NCI-H226 (cell line): ENCODE data around the gene EXOC3L1.

Experiments
- DNase-seq: peaks from one replicate; pipeline ENCODE4 v3.0.0-alpha.2; 2015

The EXOC3L1 gene

DNA sequence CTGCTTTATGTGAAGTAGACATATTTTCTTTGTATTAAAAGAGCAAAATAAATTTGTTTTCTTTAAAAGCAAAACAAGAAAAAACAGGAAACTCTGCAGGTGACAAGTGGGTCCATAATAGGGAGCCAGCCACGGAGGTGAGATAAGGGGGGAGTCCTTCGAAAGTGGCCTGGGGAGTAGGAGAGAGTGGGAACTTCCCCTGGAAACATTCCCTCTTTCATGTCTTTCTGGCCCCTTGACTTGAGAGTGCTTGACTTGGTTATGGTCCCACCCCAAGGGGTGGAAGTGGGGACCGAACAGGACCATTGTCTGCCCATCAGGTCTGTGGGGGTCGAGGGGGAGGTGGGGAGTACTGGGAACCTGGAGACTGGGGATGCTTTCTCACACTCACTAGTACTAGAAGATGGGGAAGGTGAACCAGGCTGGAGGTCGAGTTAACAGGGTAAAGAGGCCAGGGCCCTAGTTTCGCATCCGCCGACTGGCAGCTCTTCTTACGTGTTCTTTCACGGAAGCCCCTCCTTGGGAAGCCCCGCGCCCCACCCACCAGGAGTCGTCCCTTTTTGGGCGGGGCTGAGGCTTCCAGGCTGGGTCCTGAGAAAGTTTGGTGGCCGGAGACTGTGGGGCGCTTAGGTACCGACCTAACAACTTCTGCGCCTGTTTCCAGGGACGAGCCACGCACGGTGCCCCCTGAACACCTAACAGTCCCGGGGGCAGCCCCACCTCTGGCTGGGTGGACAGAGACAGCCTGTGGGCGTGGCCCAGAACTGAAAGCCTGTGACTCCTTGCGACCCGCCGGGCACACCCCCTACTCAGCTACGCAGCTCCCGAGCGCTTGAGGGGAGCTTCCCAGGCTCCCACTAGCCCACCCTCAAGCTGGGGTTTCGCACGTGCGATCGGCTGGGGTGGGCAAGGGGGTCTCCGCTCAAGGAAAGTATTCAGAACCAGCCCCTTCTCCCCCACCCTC lies 31.0 kb downstream of the EXOC3L1 start:
- DNase-seq: no peak

DNA sequence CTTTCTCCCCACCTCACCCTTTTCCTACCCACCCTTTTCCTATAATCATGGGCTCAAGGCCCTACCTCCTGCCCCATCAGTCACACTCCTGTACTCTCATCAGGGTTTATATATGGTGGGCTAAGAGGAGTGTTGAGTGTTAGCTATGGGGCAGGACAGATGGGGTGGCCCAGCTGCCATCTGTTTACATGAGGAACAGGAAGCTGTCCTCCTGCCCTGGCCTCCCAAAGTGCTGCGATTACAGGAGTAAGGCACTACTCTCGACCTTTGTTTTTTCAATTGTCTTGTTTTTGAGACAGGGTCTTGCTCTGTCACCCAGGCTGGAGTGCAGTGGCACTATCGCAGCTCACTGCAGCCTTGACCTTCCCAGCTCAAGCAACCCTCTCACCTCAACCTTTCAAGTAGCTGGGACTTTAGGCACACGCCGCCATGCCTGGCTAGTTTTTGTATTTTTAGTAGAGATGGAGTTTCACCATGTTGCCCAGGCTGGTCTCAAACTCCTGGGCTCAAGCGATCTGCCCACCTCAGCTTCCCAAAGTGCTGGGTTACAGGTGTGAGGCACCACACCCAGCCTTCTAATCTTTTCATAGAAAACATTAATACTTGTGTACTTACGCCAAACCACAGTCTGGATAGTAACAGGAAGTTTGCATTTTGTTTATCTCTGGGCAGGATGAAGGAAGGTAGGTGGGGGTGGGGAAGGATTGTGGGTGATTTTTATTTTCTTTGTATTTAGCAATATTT lies 31.9 kb downstream of the EXOC3L1 start:
- no peak for DNase-seq

DNA sequence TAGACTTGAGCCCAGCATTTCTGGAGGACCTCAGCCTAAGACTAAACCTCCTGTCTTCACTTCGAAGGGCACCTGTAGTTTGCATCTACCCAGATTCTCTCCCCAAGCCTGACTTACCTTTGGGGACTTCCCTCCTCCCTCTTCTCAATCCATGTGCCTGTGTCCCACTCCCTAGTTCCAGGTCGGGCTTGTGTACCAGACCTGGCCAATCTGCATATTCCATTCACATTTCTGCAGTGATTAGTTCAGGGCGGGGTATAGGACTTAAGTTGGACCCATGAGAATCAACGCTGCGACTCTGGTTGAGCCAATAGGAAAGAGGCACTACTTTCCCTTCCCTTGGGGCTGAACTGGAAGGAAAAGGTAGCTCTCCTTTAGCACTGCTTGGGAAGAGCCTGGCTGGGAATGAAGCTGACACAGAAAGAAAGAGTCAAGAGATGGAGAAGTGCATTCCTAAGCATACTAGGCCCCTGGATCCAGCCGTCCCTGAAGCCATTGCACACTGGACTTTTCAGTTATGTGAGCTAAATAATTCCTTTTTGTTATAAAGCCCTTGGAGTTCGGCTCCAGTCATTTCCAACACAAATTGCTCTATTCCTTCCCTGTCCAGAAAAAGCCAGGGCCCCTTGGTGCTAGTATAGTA lies 32.7 kb downstream of the EXOC3L1 start:
- DNase-seq: no peak

DNA sequence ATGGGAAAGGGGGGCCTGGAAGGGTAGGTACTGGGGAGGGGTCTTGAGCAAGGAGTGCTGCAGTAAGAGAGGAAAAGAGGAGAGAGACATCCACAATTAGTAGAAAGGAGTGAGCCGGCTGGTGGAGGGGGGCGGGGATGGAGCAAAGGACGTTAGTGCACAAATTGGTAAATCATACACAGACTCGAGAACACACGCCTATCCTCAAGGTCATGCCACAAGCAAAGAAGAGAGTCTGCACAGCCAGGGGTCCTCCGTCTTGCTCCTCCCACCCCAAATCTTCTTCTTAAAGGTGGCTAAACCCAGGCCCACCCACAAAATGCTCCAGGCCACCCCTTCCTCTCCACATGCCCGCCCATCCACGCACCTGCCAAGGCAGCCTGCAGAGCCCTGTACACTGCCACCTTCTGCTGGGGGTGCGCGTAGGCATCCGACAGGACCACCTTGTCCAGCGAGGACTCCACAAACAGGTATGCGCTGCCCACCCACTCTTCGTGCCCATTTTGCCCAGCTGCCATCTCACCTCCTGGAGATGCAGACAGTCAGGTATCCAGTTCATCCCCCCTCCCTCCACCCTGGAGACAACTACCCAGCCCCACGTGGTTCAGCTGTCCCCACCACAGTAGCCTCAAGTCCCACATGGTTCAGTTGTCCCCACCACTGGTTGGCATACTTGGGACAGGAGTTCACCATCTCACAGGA lies 33.6 kb downstream of the EXOC3L1 start:
- DNase-seq: no peak

DNA sequence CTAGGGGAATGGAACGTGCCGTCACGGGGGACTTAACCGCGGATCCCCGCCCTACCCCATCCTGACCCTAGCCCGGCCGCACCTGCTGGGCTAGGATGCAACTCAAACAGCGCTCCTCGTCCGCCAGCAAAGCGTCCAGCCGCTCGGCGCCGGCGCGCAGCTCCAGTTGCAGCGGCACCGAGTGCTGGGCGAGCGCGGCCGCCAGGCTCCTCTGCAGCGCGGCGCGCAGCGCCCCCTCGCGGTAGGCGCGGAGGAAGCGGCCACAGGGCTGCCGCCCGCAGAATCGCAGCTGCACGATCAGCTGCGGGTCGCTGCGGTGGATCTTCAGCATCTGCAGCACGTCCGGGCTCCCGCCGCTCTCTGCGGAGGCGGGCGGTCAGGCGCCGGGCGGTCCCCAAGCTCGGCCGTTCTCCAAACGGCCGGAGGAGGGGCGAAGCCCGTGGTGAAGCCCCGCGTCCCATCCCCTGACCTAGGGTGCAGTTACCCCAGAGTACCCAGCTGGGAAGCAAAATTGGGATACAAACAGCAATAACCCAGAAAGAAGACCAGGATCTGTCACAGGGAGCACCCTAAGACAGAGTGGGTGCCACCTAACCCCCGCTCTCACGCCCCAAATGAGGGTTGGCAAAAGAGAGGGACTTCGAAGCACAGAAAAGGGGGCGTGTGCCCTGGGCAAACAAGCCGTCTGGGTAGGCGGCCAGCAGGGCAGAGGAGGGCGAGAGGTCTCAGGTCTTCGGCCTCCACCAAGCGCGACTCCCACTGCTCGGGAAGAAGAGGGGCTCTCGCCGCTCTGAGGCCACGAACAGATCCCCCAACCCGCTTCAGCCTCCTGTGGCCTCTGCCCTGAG lies 34.4 kb downstream of the EXOC3L1 start:
- peak; percentile 51 for DNase-seq

DNA sequence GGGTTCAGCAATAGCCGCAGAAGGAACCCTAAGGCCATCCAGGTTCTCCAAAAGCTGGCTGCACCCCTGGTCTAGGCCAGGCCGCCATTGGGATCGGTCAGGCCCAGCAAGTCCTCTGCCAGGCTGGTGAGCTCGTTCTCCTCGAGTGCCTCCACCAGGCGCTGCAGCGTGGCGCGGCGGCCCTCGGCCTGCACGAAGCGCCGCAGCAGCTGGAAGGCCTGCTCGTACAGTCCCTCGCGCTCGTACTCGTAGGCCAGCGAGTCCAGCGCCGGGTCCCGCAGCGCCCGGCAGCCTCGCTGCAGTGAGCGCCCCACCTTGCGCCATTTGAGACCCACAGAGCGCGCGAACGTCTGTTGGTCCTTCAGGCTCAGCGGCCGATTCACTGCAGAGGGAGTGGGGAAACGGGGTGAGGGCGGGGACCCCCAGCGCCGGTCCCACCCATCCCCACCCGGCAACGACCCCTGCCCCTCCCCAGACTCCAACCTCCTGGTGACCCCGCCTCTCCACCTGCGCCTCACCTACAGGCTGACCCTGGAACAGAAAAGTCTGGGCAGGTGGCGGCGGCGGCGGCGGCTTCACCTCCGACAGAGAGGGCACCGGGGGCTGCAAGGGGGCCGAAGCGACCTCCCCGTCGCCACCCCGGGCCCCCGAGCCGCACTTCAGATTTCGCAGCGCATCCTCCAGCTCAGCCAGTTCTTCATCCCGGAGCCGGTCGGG lies 35.2 kb downstream of the EXOC3L1 start:
- DNase-seq: no peak

DNA sequence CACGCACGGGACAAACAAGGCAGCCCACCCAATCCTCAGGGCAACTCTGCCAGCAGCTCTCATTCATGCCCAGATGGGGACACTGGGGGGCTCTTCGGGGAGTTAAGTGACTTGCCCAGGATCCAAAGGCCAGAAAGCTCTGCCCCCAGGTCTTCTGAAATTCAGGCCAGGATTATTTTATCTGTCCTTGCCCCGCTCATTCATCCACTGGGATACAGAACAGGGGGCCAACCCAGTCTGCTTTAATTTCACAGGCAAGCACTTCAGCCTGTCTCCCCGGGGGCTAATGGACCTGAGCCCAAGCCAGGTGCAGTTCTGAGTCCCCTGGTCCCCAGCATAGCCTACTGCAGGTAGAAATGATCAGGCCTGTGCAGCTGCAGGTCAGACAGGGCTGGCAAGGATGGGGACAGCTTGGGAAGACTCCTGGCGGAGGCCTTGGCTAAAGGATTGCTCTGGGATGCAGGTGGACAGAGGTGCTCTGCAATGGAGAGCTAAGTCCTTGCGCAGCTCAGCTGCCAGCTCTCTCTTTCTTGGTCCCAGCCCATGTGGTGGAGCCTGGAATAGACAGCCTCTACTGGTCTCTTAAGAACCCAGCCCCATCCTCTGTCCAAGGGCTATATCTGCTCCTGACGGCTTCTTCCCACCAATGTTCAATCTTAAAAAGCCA lies 38.4 kb downstream of the EXOC3L1 start:
- no peak for DNase-seq

DNA sequence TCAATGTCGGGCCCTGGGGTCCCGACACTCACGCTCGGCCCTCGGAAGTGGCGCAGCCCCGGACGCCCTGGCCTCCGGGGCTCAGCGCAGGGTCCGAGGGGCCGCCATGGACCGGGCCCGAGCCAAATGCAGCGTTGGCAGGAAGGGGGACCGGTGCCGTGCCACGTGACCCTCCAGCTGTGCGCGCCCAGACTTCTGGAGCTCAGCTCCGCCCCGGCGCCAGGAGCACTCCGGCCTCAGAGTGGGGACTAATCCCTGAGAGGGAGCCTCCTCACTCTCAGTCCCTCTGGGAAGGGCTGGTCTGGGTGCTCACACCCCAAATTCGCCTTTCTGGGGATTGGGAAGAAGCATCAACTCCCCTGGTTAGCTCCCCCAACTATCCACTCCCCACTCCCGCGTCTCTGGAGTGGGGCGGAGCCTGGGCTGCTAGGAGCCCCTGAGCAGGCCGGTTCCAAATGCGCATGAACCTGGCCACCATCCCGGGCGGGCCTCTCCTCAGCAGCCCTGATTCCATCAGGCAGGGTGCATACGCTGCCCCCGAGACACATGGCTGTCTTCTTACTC lies 39.0 kb downstream of the EXOC3L1 start, which contains the start of gene B3GNT9:
B3GNT9 (minus strand) TSS at position 166 of the 564 bp plus-strand sequence. CDS start 513 bp downstream, outside the sequence.
- DNase-seq: peak; percentile 78

DNA sequence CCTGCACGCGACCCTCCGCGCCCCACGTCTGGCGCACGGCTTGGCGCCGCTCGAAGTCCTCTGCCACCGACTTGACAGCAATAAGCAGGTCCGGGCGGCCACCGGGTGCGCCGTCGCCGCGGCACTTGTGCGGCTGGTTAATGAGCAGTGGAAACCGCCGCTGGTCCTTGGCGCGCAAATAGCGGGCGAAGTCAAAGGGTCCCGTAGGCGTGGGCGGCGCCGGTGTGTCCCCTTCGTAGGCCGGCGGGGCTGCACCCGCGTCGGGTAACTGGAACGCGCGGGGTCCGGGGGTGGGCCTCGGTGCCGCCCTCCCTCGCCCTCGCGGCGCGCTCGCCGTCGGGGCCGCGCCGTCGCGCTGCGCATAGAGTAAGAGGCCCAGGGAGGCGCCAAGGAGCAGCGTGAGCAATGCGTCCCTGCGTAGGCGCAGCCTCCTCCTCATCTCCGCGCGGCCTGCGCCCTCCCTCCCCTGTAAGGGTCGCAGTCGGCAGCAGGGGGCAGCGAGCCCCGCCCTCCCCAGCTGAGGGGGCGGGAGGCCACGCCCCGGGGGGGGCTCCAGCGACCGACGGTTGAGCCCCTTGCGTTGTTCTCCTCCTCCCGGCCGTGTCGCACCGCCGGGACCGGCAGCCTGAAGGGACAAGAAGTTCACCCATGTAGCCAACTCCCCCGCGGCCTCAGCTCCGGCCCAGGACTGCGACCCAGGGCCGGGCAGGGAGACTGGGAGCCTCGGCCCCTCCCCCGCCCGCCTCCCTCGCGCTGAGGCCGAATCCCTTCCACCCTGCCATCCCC lies 39.7 kb downstream of the EXOC3L1 start:
- DNase-seq: no peak

DNA sequence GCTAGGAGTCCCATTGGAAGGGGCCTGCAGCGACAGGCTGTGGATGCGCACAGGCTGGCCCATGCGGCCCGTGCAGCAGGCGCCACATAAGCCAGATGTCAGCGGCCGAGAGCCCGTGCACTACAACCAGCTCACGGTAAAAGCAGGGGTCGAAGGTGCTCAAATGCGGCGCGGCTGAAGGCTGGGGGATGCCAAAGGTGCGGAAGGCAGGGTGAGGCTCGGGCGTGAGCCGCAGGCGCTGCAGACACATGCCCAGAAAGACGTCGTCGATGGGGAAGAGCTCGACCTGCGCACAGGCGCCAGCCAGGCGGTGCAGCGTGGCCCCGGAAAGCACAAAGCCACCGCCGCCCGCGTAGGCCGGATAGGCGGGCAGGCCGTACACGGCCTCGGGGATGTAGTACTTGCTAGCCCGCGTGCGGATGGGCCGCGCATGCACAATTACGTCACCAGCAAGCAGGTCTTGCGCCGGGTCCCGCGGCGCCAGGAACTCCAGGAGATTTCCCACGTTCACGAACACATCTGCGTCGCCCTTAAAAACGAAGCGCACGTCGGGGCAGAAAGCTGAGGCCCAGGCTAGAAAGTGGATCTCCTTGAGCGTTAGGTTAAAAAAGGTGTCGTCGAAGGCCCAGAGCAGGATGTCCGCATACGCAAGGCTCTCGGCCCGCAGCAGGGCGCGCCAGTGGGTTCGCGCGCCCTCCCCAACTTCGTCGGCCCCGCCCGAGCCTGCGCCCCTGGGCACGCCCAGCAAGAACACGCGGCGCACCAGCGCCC lies 40.5 kb downstream of the EXOC3L1 start:
- DNase-seq: no peak

DNA sequence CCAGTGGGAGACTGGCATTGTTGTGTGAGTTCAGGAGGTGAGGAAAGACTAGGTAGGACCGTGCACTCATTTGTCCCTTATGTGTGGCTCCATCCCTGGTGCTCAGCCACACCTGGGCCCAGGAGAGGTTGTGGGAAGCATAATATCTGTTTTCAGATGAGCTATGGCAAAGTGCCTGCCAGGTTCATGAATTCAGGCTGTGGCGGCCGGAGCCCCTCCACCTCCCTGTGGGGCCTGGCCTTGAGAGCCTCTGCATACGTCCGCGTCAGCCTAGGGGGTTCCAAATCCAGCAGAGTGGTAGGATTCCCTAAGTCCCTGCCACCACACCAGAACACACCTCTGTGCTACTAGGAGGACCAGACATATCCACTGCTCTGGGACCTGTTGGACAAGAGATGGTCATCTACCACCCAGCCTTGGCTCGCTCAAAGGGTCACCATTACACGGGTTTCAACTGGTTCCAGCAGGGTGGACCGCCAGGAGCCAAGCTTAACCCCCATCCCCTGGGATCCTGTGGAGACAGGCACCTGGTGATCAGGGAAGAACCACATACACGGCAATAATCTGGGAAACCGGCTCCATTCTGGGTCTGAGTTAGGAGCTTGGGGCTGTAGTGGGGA lies 41.2 kb downstream of the EXOC3L1 start:
- no peak for DNase-seq

DNA sequence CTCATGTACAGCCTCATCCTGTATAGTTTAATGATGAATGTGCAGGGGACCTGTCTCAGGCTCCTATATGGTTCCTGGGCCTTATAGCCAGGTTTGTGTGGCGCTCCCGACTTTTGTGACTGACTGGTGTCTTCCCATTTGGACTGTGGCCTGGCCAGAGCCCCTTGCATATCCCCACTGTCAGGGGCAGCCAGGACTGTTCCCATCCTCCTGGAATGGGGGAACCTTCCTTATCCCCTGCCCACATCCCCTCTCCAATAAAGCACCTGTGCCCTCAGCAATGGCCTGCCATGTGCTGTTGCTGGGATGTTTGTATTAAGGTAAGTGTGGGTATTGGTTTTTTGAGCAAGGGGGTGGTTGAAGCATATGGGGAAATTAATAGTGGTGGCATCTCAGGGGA lies 41.7 kb downstream of the EXOC3L1 start:
- DNase-seq: no peak

DNA sequence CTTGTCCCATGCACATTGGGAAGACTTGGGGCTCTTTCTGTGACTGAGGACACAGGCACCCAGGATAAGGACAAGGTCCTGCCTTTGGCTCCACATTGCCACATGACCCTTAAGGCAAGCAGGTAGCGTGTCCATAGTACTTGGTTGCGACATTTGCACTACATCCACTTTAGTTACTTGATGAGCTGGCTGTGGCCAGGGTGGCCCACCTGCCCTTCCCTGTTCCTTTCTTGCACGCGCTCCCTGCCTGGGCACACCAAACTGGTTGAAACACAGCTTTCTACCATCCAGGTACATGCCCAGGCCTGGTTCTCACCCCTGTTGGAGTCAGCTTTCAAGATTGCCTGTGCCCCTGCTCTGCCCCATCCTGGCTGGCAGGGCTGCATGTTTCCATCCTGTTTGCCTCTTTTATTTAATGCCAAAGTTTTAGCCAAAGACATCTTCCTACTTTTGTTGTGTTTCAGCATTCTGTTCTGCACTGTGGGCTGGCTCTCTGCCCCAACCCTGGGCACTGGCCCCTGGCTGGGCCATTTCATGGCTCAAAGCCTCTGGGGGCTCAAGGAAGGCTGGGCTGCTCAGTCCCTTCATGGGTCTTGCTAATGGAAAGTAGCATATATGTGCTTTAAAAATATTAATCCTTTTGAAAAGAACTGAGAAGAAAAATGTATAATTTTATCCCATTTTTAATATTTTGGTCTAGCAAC lies 42.3 kb downstream of the EXOC3L1 start:
- no peak for DNase-seq

DNA sequence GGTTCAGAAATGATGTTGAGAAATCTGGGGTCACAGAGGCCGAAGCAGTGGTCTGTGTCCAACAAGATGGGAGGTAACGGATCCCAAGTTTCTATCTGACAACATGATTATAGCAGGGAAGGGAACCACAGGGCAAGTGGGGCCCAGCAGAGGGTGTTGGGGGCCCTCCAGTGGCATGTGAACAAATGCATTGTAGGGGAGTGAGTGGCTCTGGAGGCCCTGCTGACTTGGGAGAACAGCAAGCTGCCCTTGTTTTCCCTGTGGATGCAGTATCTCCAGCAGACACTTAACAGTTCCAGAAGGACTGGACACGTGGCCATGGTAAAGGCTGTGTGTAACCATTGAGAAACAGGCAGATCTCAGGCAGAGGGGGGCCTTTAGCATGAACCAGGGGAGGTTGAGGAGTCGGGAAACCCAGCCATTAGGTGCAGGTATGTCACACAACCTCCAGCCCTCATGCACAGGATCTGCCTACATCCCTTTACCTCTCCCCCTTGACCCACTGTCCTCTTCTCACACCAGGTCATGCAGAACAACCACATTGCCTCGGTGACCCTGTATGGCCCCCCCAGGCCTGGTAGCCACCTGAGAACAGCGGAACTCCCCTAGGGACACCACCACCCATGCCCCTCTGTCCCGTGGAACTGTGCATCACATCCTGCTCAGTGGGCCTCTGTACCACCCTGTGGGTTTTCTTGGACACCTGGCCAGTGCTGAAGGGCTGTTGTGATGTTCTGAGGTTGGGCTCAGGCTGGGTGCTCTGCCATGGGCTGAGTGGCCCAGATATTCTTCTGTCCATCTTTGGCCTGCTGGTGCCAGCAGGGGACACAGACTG lies 43.2 kb downstream of the EXOC3L1 start:
- no peak for DNase-seq

DNA sequence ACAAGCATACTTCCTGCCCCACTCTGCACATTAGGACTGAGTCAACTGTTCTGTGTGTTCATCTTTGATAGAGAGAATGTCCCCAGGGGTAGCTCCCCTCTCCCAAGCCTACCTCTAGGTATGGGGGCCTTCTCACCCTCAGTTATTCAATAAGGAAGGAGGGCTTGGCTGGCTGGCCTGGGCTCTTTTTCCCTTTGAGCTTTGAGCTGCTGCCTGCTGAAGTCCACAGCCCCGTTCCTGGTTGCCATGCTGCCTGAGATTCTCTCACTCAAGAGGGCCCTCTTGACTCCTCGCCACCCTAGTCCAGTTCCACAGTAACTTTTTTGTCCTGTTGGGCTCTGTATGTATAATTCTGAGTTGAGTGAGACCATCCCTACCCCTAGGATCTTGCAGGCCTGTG lies 44.2 kb downstream of the EXOC3L1 start:
- no peak for DNase-seq

DNA sequence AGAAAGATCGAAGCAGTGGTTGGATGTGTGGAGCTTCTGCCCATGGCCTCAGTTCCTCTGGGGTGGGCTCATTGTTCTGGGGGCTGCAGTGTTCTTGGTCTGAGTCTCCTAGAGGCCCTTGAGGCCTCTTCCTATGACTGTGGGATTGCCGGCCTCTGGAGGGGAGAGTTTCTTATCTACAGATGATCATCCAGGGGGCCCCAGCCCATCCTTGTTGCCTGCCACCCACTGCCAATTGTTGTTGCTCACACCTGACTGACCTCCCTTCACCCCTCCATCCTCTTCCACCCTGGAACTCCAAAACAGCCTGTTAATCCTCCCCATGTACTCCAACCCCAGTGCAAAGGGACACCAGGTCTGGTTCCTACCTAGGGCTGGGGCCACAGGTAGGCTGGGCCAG lies 45.0 kb downstream of the EXOC3L1 start:
- no peak for DNase-seq
